Measurements from ENCODE around the gene ASB17. TPM values are rescaled to one million over a fixed set of nuclear protein-coding genes. Genes with fewer than 3 reads are reported as not detected.
A peak's percentile ranks its signal among the peaks of the same experiment; 100 is the strongest.
"Not testable (repeated sequence)": the region's sequence is repeated elsewhere in the genome, so short reads cannot be mapped to it uniquely, and the experiment has no call there.

ASB17 gene
- total RNA-seq (not detected), polyA plus RNA-seq (not detected), total RNA-seq (0 reads per million in 6 experiments)

- POLR2A ChIA-PET: no interaction called here
- no peaks in the 10 kb centered on the region for H3K4me1 Mint-ChIP-seq
- no peak for DNase-seq
- peaks cover 2 to 27% (median 6%) of the 10 kb centered on the region in 5 donors for H3K27me3 Mint-ChIP-seq
- peaks cover 0 to 5% (median 0%) of the 10 kb centered on the region in 3 donors for H3K36me3 Mint-ChIP-seq
- no peak within 1 kb of the TSS for H3K27ac Mint-ChIP-seq
- no peak within 1 kb of the TSS for H3K4me3 Mint-ChIP-seq
- no peak for ATAC-seq
- peaks cover 0 to 2% (median 0%) of the 10 kb centered on the region in 9 donors for H3K9me3 Mint-ChIP-seq
Measured at GRCh38 chr1:75932304-75932703, at the start of gene ASB17. TSS of gene ASB17 (minus strand) at chr1:75932404. CDS start at chr1:75932291, 113 bp downstream.

- no peak for ATAC-seq
- peaks cover 4 to 20% (median 9%) of the 10 kb centered on the region in 9 donors for H3K9me3 Mint-ChIP-seq
- peaks cover 0 to 11% (median 3%) of the 10 kb centered on the region in 5 donors for H3K27me3 Mint-ChIP-seq
- POLR2A ChIA-PET: no interaction called here
- DNase-seq: no peak
- no peak overlapping the region for H3K4me3 Mint-ChIP-seq
- H3K27ac Mint-ChIP-seq: peak overlapping the region in 1 of 10 donors; percentile 3
- no peaks in the 10 kb centered on the region for H3K4me1 Mint-ChIP-seq
- peaks cover 0 to 12% (median 7%) of the 10 kb centered on the region in 3 donors for H3K36me3 Mint-ChIP-seq
Measured at GRCh38 chr1:75980972-75981897, 49.0 kb upstream of the ASB17 start.

GRCh38 chr1:75970631-75971030 is 38.4 kb upstream of the ASB17 start:
- Mint-ChIP-seq H3K27me3 (peaks cover 0 to 9% (median 3%) of the 10 kb centered on the region in 5 donors), H3K9me3 (no peaks in the 10 kb centered on the region), H3K36me3 (peaks cover 0 to 2% (median 0%) of the 10 kb centered on the region in 3 donors), H3K4me3 (no peak overlapping the region), H3K4me1 (peaks cover 0 to 3% (median 0%) of the 10 kb centered on the region in 4 donors), H3K27ac (no peak overlapping the region)
- no peak for DNase-seq
- no peak for ATAC-seq
- POLR2A ChIA-PET: no interaction called here

GRCh38 chr1:75969550-75969949 is 37.3 kb upstream of the ASB17 start:
- DNase-seq (no peak), ATAC-seq (no peak)
- POLR2A ChIA-PET: no interaction called here
- Mint-ChIP-seq H3K36me3 (peaks cover 0 to 2% (median 0%) of the 10 kb centered on the region in 3 donors), H3K27me3 (peaks cover 0 to 12% (median 6%) of the 10 kb centered on the region in 5 donors), H3K27ac (no peak overlapping the region), H3K4me3 (no peak overlapping the region), H3K9me3 (no peaks in the 10 kb centered on the region), H3K4me1 (peaks cover 0 to 3% (median 0%) of the 10 kb centered on the region in 4 donors)

GRCh38 chr1:75967719-75968118 is 35.5 kb upstream of the ASB17 start:
- ATAC-seq: no peak
- Mint-ChIP-seq H3K9me3 (no peaks in the 10 kb centered on the region), H3K36me3 (no peaks in the 10 kb centered on the region), H3K4me3 (no peak overlapping the region), H3K27ac (no peak overlapping the region), H3K4me1 (peaks cover 0 to 3% (median 0%) of the 10 kb centered on the region in 4 donors), H3K27me3 (peaks cover 0 to 16% (median 7%) of the 10 kb centered on the region in 5 donors)
- no peak for DNase-seq
- POLR2A ChIA-PET: no interaction called here

GRCh38 chr1:75964760-75965408 is 32.7 kb upstream of the ASB17 start:
- Mint-ChIP-seq H3K27ac (no peak overlapping the region), H3K36me3 (peaks cover 0 to 3% (median 0%) of the 10 kb centered on the region in 3 donors), H3K27me3 (peaks cover 0 to 15% (median 4%) of the 10 kb centered on the region in 5 donors), H3K4me3 (no peak overlapping the region), H3K9me3 (peaks cover 0 to 3% (median 2%) of the 10 kb centered on the region in 9 donors), H3K4me1 (peaks cover 0 to 3% (median 0%) of the 10 kb centered on the region in 4 donors)
- ATAC-seq (no peak), DNase-seq (no peak)
- POLR2A ChIA-PET: no interaction called here

GRCh38 chr1:75964110-75964759 is 32.0 kb upstream of the ASB17 start:
- POLR2A ChIA-PET, H3K4me1 Mint-ChIP-seq, H3K4me3 Mint-ChIP-seq, H3K27ac Mint-ChIP-seq, H3K36me3 Mint-ChIP-seq, H3K9me3 Mint-ChIP-seq, DNase-seq, ATAC-seq: not testable (repeated sequence)
- peaks cover 0 to 11% (median 4%) of the 10 kb centered on the region in 5 donors for H3K27me3 Mint-ChIP-seq

GRCh38 chr1:75954586-75954985 is 22.4 kb upstream of the ASB17 start:
- H3K9me3 Mint-ChIP-seq: no peaks in the 10 kb centered on the region
- no peak for ATAC-seq
- no peaks in the 10 kb centered on the region for H3K36me3 Mint-ChIP-seq
- H3K27ac Mint-ChIP-seq: no peak overlapping the region
- no peaks in the 10 kb centered on the region for H3K4me1 Mint-ChIP-seq
- H3K27me3 Mint-ChIP-seq: no peaks in the 10 kb centered on the region
- no peak overlapping the region for H3K4me3 Mint-ChIP-seq
- DNase-seq: no peak
- POLR2A ChIA-PET: no interaction called here

GRCh38 chr1:75953461-75953860 is 21.3 kb upstream of the ASB17 start:
- H3K27me3 Mint-ChIP-seq: peaks cover 0 to 1% (median 0%) of the 10 kb centered on the region in 5 donors
- H3K9me3 Mint-ChIP-seq: peaks cover 0 to 3% (median 0%) of the 10 kb centered on the region in 9 donors
- DNase-seq (no peak), ATAC-seq (no peak)
- no peaks in the 10 kb centered on the region for H3K4me1 Mint-ChIP-seq
- no peak overlapping the region for H3K4me3 Mint-ChIP-seq
- POLR2A ChIA-PET: no interaction called here
- H3K36me3 Mint-ChIP-seq: no peaks in the 10 kb centered on the region
- H3K27ac Mint-ChIP-seq: no peak overlapping the region

- ATAC-seq: no peak
- POLR2A ChIA-PET: no interaction called here
- no peak overlapping the region for H3K4me3 Mint-ChIP-seq
- H3K36me3 Mint-ChIP-seq: no peaks in the 10 kb centered on the region
- H3K27me3 Mint-ChIP-seq: peaks cover 0 to 2% (median 0%) of the 10 kb centered on the region in 5 donors
- H3K9me3 Mint-ChIP-seq: peaks cover 0 to 4% (median 0%) of the 10 kb centered on the region in 9 donors
- H3K4me1 Mint-ChIP-seq: no peaks in the 10 kb centered on the region
- no peak for DNase-seq
- no peak overlapping the region for H3K27ac Mint-ChIP-seq
Measured at GRCh38 chr1:75952016-75952415, 19.8 kb upstream of the ASB17 start.

GRCh38 chr1:75950176-75950575 is 18.0 kb upstream of the ASB17 start:
- ATAC-seq (no peak), DNase-seq (no peak)
- Mint-ChIP-seq H3K27me3 (peaks cover 0 to 6% (median 1%) of the 10 kb centered on the region in 5 donors), H3K4me3 (no peak overlapping the region), H3K9me3 (peaks cover 8 to 19% (median 12%) of the 10 kb centered on the region in 9 donors), H3K4me1 (no peaks in the 10 kb centered on the region), H3K36me3 (peaks cover 0 to 5% (median 5%) of the 10 kb centered on the region in 3 donors), H3K27ac (no peak overlapping the region)
- POLR2A ChIA-PET: no interaction called here

- peaks cover 10 to 33% (median 27%) of the 10 kb centered on the region in 9 donors for H3K9me3 Mint-ChIP-seq
- H3K27ac Mint-ChIP-seq, H3K4me1 Mint-ChIP-seq, POLR2A ChIA-PET, DNase-seq, ATAC-seq, H3K4me3 Mint-ChIP-seq, H3K27me3 Mint-ChIP-seq: not testable (repeated sequence)
- peaks cover 3 to 11% (median 11%) of the 10 kb centered on the region in 3 donors for H3K36me3 Mint-ChIP-seq
Measured at GRCh38 chr1:75943037-75943436, 10.8 kb upstream of the ASB17 start.
